HG03196 (cell line): ENCODE data around the gene HIPK4.

Experiments
- ATAC-seq: cut with Tn5 transposase; IDR thresholded peaks from one replicate; pipeline ENCODE4 v1.9.1; 2021; ENCODE audit not compliant: unreplicated experiment

The HIPK4 gene

DNA sequence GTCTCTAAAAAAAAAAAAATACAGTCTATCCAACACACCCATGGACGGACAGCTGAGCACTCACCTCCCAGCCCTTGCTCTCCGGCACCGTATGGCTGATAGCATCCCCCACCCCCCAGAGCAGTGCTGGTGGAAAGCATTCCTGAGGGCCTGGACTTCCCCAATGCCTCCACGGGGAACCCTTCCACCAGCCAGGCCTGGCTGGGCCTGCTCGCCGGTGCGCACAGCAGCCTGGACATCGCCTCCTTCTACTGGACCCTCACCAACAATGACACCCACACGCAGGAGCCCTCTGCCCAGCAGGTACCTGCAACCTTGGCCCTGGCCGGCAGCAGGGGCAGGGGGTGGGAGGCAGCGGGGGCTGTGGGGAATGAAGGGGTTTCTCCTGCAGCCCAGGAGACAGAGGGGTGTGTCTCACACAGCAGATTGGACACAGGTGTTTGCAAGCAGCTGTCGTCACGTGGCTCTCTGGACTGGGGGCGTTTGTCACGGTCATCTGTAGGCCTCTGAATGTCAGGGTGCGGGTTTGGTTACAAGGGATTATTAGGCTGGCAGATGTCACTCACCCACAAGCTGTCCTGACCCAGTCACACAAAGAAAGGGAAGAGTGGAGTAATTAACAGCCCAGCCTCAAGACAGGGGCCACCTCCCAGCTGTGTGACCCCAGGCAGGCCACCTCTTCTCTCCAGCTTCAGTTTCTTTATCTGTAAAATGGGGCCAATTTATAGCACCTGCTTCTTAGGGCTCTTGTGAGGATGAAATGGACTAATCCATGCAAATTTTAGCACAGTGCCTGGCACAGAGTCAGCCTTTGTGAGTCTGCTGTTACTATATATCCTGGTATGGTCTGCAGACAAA is 22.2 kb downstream of the HIPK4 start:
- ATAC-seq: no peak

GRCh38 chr19:40366697-40367561 is 23.1 kb downstream of the HIPK4 start:
- no peak for ATAC-seq

GRCh38 chr19:40365613-40366401 is 24.2 kb downstream of the HIPK4 start:
- no peak for ATAC-seq

- no peak for ATAC-seq
Measured at GRCh38 chr19:40365010-40365409, 25.0 kb downstream of the HIPK4 start.

DNA sequence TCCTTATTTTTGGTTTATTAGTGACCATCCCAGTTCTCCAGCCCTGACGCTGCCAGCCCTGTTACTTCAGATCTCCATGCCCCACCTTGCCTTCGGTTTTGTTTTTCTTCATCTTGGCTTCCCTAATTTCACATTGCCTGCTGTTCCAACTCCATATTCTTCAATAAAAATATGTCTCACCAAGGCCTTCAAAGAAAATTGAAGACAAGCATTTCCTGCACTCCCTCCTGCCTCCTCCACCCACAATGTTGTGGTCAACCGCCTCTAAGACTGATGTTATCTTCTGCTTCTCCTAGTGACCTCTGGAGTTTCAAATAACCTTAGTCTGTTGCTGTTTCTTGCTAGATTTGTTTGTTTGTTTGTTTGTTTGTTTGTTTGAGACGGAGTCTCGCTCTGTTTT is 26.9 kb downstream of the HIPK4 start:
- ATAC-seq: no peak

GRCh38 chr19:40362160-40362559 is 27.8 kb downstream of the HIPK4 start:
- ATAC-seq: no peak

DNA sequence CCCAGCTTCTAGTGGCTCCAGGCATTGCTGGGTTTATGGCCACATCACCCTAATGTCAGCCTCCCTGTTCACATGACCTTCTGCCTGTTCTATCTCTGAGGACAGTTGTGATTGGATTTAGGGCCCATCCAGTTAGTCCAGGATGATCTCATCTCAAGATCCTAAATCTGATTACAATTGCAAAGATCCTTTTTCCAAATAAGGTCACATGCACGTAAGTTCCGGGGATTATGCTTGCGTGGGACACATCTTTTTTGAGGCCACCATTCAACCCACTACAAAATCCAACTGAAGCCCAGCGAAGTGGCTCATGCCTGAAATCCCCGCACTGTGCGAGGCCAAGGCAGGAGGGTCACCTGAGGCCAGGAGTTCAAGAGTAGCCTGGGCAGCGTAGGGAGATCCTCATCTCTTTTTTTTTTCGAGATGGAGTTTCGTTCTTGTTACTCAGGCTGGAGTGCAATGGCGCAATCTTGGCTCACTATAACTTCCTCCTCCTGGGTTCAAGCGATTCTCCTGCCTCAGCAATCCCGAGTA is 29.2 kb downstream of the HIPK4 start:
- no peak for ATAC-seq

DNA sequence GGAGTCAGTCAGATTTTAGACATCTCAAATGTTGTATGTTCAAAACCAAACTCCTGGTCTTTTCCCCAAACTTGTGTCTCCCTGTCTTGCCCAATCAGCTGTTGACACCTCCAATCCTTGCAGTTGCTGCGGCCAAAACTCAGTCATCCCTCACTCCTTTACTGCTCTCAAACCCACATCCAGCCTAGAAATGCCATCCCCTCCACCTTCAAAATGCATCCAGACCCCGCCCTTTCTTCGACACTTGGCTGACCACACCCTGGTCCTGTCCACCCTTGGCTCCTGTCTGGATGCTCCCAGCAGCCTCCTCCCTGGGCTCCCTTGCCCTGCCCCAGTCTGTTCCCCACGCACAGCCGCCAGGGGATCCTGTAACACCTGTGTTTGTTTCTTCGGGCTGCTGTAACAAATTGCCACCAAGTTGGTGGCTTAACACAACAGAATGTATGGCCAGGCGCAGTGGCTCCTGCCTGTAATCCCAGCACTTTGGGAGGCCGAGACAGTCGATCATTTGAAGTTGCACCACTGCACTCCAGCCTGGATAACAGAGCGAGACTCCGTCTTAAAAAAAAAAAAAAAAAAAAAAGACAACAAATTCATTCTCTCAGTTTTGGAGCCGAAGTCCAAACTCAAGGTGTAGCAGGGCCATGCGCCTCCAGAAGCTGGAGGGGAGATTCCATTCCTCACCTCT is 29.8 kb downstream of the HIPK4 start:
- no peak for ATAC-seq

DNA sequence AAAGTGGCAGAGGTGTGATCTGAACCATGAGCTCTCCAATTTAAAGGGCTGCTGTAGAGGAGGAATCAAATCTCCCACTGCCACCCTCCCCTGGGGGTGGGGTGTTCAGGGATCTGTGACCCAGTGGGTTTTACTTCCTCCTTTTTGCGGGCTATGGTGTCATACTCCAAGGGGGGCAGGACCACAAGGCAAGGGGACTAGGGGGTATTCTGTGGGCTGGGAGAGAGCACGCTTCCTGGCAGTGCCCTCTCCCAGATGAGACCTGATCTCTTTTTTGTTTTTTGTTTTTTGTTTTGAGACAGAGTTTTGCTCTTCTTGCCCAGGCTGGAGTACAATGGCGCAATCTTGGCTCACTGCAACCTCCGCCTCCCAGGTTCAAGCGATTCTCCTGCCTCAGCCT is 31.2 kb downstream of the HIPK4 start:
- no peak for ATAC-seq

- no peak for ATAC-seq
Measured at GRCh38 chr19:40357640-40358039, 32.3 kb downstream of the HIPK4 start.

GRCh38 chr19:40356681-40357595 is 33.0 kb downstream of the HIPK4 start:
- ATAC-seq: no peak

DNA sequence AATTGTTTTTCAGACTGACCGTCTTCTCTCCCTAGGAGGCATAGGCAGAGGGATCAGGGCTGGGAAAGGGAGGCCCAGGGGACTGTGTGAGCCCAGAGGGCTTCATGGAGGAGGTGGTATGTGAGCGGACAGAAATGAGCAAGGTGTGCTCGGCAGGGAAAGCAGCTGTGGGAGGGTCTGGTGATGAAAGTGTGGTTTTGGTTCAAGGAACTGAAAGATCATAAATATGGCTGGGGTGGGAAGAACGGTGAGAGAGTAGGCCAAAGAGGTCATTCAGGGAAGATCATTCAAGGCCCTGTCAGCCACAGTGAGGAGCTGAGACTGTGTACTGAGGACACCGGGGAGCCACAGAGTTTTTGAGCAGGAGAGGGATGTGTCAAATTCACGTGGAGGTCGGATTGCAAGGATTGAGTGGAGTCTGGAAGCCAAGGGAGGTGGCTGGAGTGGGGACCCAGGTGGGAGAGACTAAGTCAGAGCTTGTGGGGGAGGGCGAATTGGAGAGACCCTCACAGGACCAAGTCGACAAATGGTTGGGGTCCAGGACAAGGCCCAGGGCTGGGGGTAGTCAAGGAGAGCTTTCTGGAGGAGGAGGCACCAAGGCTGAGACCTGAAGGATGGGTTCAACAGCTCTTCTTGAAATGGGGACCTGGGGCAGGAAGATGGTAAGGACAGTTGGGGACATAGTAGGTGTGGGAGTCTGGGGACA is 33.9 kb downstream of the HIPK4 start:
- ATAC-seq: no peak

GRCh38 chr19:40348961-40349507 is 40.9 kb downstream of the HIPK4 start:
- no peak for ATAC-seq

GRCh38 chr19:40348125-40348913 is 41.7 kb downstream of the HIPK4 start, which contains the start of the genes C19orf47 and PLD3:
Gene C19orf47, minus strand, starts transcription at chr19:40348397. Its CDS starts 6,540 bp downstream, at chr19:40341857.
Gene PLD3, plus strand, starts transcription at chr19:40348695. Its CDS starts 17,789 bp downstream, at chr19:40366484.
- ATAC-seq: peak; percentile 93

- no peak for ATAC-seq
Measured at GRCh38 chr19:40344422-40344821, 45.6 kb downstream of the HIPK4 start.

DNA sequence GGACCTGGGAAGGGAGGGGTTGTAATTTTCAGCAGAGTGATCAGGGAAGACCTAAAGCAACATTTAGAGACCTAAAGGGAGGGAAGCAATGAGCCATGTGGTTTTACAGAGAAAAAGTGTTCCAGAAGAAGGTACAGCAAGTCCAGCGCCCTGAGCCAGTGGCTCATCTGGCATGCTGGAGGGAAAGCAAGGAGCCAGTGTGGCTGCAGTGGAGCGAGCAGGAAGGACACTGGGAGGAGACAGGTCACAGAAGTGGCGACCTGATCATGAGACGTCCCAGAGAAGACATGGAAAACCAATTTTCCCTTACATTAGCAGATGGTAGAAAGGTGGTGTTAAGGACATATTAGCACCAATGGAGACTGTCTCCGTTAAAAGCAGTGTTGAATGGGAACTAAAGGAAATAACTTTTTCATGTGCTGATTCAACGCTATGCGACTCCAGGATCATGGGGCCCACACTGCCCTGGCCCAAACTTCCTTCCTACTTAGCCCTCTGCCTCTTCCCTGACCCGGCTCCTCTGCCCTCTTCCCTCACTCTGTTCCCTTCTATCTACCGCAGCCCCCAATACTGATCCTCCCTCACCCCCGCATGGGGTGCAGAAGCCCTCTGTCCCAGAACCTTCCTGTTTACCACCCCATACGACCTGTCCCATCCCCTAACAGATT is 47.2 kb downstream of the HIPK4 start:
- ATAC-seq: no peak
